GM23248 (cell line): ENCODE data around the gene PEMT.

Experiments
- EZH2 ChIP-seq: fragments of 200-600 bp; sonication (generic); IDR thresholded peaks from 2 replicates; pipeline ENCODE4 v1.6.1; 2018; ENCODE audit warnings: antibody characterized with exemption, mild to moderate bottlenecking; ENCODE audit not compliant: insufficient read depth, poor library complexity, severe bottlenecking
- EZH2phosphoT487 ChIP-seq: fragments of 200-600 bp; sonication (generic); IDR thresholded peaks from 2 replicates; pipeline ENCODE4 v1.6.1; 2018; ENCODE audit warnings: antibody characterized with exemption, moderate library complexity, mild to moderate bottlenecking, low read depth; ENCODE audit not compliant: insufficient read depth

DNA sequence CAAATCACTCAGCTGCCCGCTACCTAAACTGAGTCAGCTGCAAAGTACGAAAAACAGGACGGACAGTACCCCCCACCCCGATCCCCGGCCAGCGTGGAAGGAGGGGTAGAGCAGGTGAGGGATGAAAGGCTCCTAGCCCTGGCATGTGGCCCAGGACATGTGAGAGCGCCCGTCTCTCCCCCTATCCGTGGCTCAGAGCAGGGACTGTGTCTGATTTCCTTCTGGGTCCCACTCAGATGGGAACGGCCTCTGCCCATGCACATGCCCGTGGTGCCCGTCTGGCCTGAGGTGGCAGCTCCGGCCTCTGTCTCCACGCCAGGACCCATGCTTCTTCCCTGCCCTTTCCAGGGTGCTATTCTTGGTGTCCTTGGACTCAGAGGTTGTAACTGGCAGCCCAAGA is 65.1 kb downstream of the PEMT start:
- TF ChIP-seq EZH2phosphoT487 (no peak), EZH2 (no peak)
